NB4 (cell line): ENCODE data around the gene LPCAT1.

ENCODE experiments used
- CTCF ChIP-seq: IDR thresholded peaks from one replicate; pipeline ENCODE4 v1.5.1; 2012; ENCODE audit warnings: low read depth, low read length
- POLR2A ChIP-seq: IDR thresholded peaks from 2 replicates; pipeline ENCODE4 v1.6.1; 2011; ENCODE audit warnings: mild to moderate bottlenecking; ENCODE audit not compliant: insufficient read length; ENCODE audit errors: extremely low read depth

- TF ChIP-seq POLR2A (no peak), CTCF (no peak)
Observed at GRCh38 chr5:1436681-1437080, 87.1 kb downstream of the LPCAT1 start.
